Stimulated activated CD4-positive, alpha-beta T cell treated with anti-CD3 and anti-CD28 coated beads, Interleukin-1b, Interleukin-23, amount 100 ng/mL, for 48 hours (primary cell): Measurements from ENCODE around the gene MYEF2.

Experiments
- DNase-seq: peaks from one replicate; pipeline ENCODE4 v3.0.0-alpha.2; 2020

The MYEF2 gene

GRCh38 chr15:48143856-48144255, 34.2 kb downstream of the MYEF2 start:
- no peak for DNase-seq

- DNase-seq: no peak
Observed at GRCh38 chr15:48132874-48133273, 45.2 kb downstream of the MYEF2 start.

GRCh38 chr15:48131324-48131723, 46.8 kb downstream of the MYEF2 start:
- DNase-seq: no peak

GRCh38 chr15:48126667-48127355, 51.3 kb downstream of the MYEF2 start:
- DNase-seq: no peak

GRCh38 chr15:48121849-48122248, 56.2 kb downstream of the MYEF2 start:
- no peak for DNase-seq

- no peak for DNase-seq
Observed at GRCh38 chr15:48120745-48121144, 57.4 kb downstream of the MYEF2 start, which contains the start of gene SLC24A5. Gene SLC24A5, plus strand, starts transcription at chr15:48120990. Its CDS starts 55 bp downstream, at chr15:48121045.

GRCh38 chr15:48119277-48119676, 58.8 kb downstream of the MYEF2 start:
- DNase-seq: no peak

- DNase-seq: no peak
Observed at GRCh38 chr15:48112242-48112641, 65.9 kb downstream of the MYEF2 start.

GRCh38 chr15:48109856-48110531, 68.1 kb downstream of the MYEF2 start:
- DNase-seq: no peak

GRCh38 chr15:48109212-48109611, 68.9 kb downstream of the MYEF2 start:
- no peak for DNase-seq

- no peak for DNase-seq
Observed at GRCh38 chr15:48105936-48106335, 72.2 kb downstream of the MYEF2 start.

- no peak for DNase-seq
Observed at GRCh38 chr15:48103647-48104046, 74.4 kb downstream of the MYEF2 start.

- no peak for DNase-seq
Observed at GRCh38 chr15:48102167-48102566, 75.9 kb downstream of the MYEF2 start.

GRCh38 chr15:48101376-48101961, 76.6 kb downstream of the MYEF2 start:
- DNase-seq: no peak

- no peak for DNase-seq
Observed at GRCh38 chr15:48097264-48097663, 80.8 kb downstream of the MYEF2 start.

- no peak for DNase-seq
Observed at GRCh38 chr15:48096813-48097212, 81.3 kb downstream of the MYEF2 start.

GRCh38 chr15:48096355-48096786, 81.7 kb downstream of the MYEF2 start:
- DNase-seq: no peak

GRCh38 chr15:48091522-48091921, 86.6 kb downstream of the MYEF2 start:
- no peak for DNase-seq

- DNase-seq: no peak
Observed at GRCh38 chr15:48090666-48091065, 87.4 kb downstream of the MYEF2 start.

- no peak for DNase-seq
Observed at GRCh38 chr15:48090115-48090514, 88.0 kb downstream of the MYEF2 start.

GRCh38 chr15:48089702-48090101, 88.4 kb downstream of the MYEF2 start:
- DNase-seq: no peak

GRCh38 chr15:48087844-48088243, 90.3 kb downstream of the MYEF2 start:
- DNase-seq: no peak

GRCh38 chr15:48086576-48086975, 91.5 kb downstream of the MYEF2 start:
- no peak for DNase-seq

- DNase-seq: no peak
Observed at GRCh38 chr15:48086133-48086532, 92.0 kb downstream of the MYEF2 start.
